Measurements from ENCODE around the gene GTF3C1. TPM values are rescaled to one million over a fixed set of nuclear protein-coding genes. Genes with fewer than 3 reads are reported as not detected.

GTF3C1 gene
- 10 to 100 TPM; 53.3 to 70.0 TPM for total RNA-seq

- Mint-ChIP-seq H3K27ac (peak within 1 kb of the TSS; percentile 99 to 100), H3K36me3 (peaks cover 4 to 12% of the 10 kb centered on the region in 2 donors), H3K9me3 (no peaks in the 10 kb centered on the region)
- ATAC-seq (peak; percentile 98 to 99), DNase-seq (ENCODE audit: low spot score in 2 of 2) (peak; percentile 100)
These were observed at the start of gene GTF3C1, which contains the start of gene KATNIP for GRCh38 chr16:27549746-27550581. GTF3C1 (minus strand) TSS chr16:27549913; CDS start chr16:27549890, 23 bp downstream. KATNIP (plus strand) TSS chr16:27550144; CDS start chr16:27550171, 27 bp downstream.

- H3K9me3 Mint-ChIP-seq, result no peaks in the 10 kb centered on the region
- H3K36me3 Mint-ChIP-seq, result no peaks in the 10 kb centered on the region
- ATAC-seq, result no peak
These were observed 49.3 kb upstream of the GTF3C1 start for GRCh38 chr16:27598931-27599565.

GRCh38 chr16:27598220-27598619 lies 48.5 kb upstream of the GTF3C1 start:
- DNase-seq (ENCODE audit: low spot score in 2 of 2), result no peak
- H3K27ac Mint-ChIP-seq, result no peak overlapping the region
- ATAC-seq, result no peak
- H3K36me3 Mint-ChIP-seq, result no peaks in the 10 kb centered on the region
- H3K9me3 Mint-ChIP-seq, result no peaks in the 10 kb centered on the region

More at GRCh38 chr16:27598931-27599565, 49.3 kb upstream of the GTF3C1 start:
- peak overlapping the region in 1 of 2 donors; percentile 79 for H3K27ac Mint-ChIP-seq
- no peak for DNase-seq (ENCODE audit: low spot score in 2 of 2)

GRCh38 chr16:27597361-27597760 lies 47.6 kb upstream of the GTF3C1 start:
- no peaks in the 10 kb centered on the region for H3K36me3 Mint-ChIP-seq
- DNase-seq (ENCODE audit: low spot score in 2 of 2) (no peak), ATAC-seq (no peak)
- no peaks in the 10 kb centered on the region for H3K9me3 Mint-ChIP-seq
- no peak overlapping the region for H3K27ac Mint-ChIP-seq

GRCh38 chr16:27596411-27596810 lies 46.7 kb upstream of the GTF3C1 start:
- no peaks in the 10 kb centered on the region for H3K9me3 Mint-ChIP-seq
- ATAC-seq (no peak), DNase-seq (ENCODE audit: low spot score in 2 of 2) (no peak)

GRCh38 chr16:27595993-27596392 lies 46.3 kb upstream of the GTF3C1 start:
- Mint-ChIP-seq H3K36me3 (peaks cover 0 to 3% of the 10 kb centered on the region in 2 donors), H3K27ac (no peak overlapping the region), H3K9me3 (no peaks in the 10 kb centered on the region)
- no peak for ATAC-seq
- DNase-seq (ENCODE audit: low spot score in 2 of 2), result no peak

More at GRCh38 chr16:27596411-27596810, 46.7 kb upstream of the GTF3C1 start:
- H3K27ac Mint-ChIP-seq, result no peak overlapping the region
- H3K36me3 Mint-ChIP-seq, result no peaks in the 10 kb centered on the region

- Mint-ChIP-seq H3K9me3 (no peaks in the 10 kb centered on the region), H3K36me3 (peaks cover 0 to 8% of the 10 kb centered on the region in 2 donors), H3K27ac (peak overlapping the region in 1 of 2 donors; percentile 16)
- ATAC-seq (no peak), DNase-seq (ENCODE audit: low spot score in 2 of 2) (no peak)
These were observed 45.8 kb upstream of the GTF3C1 start for GRCh38 chr16:27595475-27595874.

GRCh38 chr16:27591837-27592236 lies 42.1 kb upstream of the GTF3C1 start:
- H3K36me3 Mint-ChIP-seq, result peaks cover 4 to 11% of the 10 kb centered on the region in 2 donors
- H3K9me3 Mint-ChIP-seq, result no peaks in the 10 kb centered on the region
- H3K27ac Mint-ChIP-seq, result no peak overlapping the region
- DNase-seq (ENCODE audit: low spot score in 2 of 2) (no peak), ATAC-seq (no peak)

- Mint-ChIP-seq H3K27ac (no peak overlapping the region), H3K36me3 (peaks cover 8 to 13% of the 10 kb centered on the region in 2 donors), H3K9me3 (no peaks in the 10 kb centered on the region)
- DNase-seq (ENCODE audit: low spot score in 2 of 2) (no peak), ATAC-seq (no peak)
These were observed 38.3 kb upstream of the GTF3C1 start for GRCh38 chr16:27588057-27588456.

- H3K27ac Mint-ChIP-seq, result no peak overlapping the region
- no peaks in the 10 kb centered on the region for H3K9me3 Mint-ChIP-seq
- ATAC-seq (no peak), DNase-seq (ENCODE audit: low spot score in 2 of 2) (no peak)
- H3K36me3 Mint-ChIP-seq, result peaks cover 13 to 19% of the 10 kb centered on the region in 2 donors
These were observed 37.0 kb upstream of the GTF3C1 start for GRCh38 chr16:27586711-27587110.

GRCh38 chr16:27585200-27585599 lies 35.5 kb upstream of the GTF3C1 start:
- peaks cover 12 to 17% of the 10 kb centered on the region in 2 donors for H3K36me3 Mint-ChIP-seq
- peak overlapping the region in 1 of 2 donors; percentile 30 for H3K27ac Mint-ChIP-seq
- no peak for ATAC-seq
- no peak for DNase-seq (ENCODE audit: low spot score in 2 of 2)
- no peaks in the 10 kb centered on the region for H3K9me3 Mint-ChIP-seq

GRCh38 chr16:27583634-27584033 lies 33.9 kb upstream of the GTF3C1 start:
- Mint-ChIP-seq H3K9me3 (no peaks in the 10 kb centered on the region), H3K36me3 (peaks cover 15 to 19% of the 10 kb centered on the region in 2 donors), H3K27ac (no peak overlapping the region)
- no peak for ATAC-seq
- no peak for DNase-seq (ENCODE audit: low spot score in 2 of 2)

- peaks cover 15 to 19% of the 10 kb centered on the region in 2 donors for H3K36me3 Mint-ChIP-seq
- no peak overlapping the region for H3K27ac Mint-ChIP-seq
- no peak for DNase-seq (ENCODE audit: low spot score in 2 of 2)
- no peak for ATAC-seq
- H3K9me3 Mint-ChIP-seq, result no peaks in the 10 kb centered on the region
These were observed 33.2 kb upstream of the GTF3C1 start for GRCh38 chr16:27582883-27583282.

GRCh38 chr16:27579087-27579980 lies 29.6 kb upstream of the GTF3C1 start:
- ATAC-seq, result peak; percentile 43
- H3K9me3 Mint-ChIP-seq, result no peaks in the 10 kb centered on the region
- H3K36me3 Mint-ChIP-seq, result peaks cover 15 to 19% of the 10 kb centered on the region in 2 donors
- peak overlapping the region in 1 of 2 donors; percentile 52 for H3K27ac Mint-ChIP-seq
- DNase-seq (ENCODE audit: low spot score in 2 of 2), result no peak

- no peak for DNase-seq (ENCODE audit: low spot score in 2 of 2)
- no peak overlapping the region for H3K27ac Mint-ChIP-seq
- no peaks in the 10 kb centered on the region for H3K9me3 Mint-ChIP-seq
- ATAC-seq, result no peak
- H3K36me3 Mint-ChIP-seq, result peaks cover 7 to 10% of the 10 kb centered on the region in 2 donors
These were observed 27.0 kb upstream of the GTF3C1 start for GRCh38 chr16:27576729-27577128.

GRCh38 chr16:27572711-27573110 lies 23.0 kb upstream of the GTF3C1 start:
- no peaks in the 10 kb centered on the region for H3K9me3 Mint-ChIP-seq
- ATAC-seq (no peak), DNase-seq (ENCODE audit: low spot score in 2 of 2) (no peak)
- H3K36me3 Mint-ChIP-seq, result no peaks in the 10 kb centered on the region
- no peak overlapping the region for H3K27ac Mint-ChIP-seq
